ENCODE results near the gene ARFRP1. TPM values are rescaled to one million over a fixed set of nuclear protein-coding genes. Genes with fewer than 3 reads are reported as not detected.

The ARFRP1 gene, protein sequence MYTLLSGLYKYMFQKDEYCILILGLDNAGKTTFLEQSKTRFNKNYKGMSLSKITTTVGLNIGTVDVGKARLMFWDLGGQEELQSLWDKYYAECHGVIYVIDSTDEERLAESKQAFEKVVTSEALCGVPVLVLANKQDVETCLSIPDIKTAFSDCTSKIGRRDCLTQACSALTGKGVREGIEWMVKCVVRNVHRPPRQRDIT
- total RNA-seq = 23.0 and 23.5 TPM in 2 replicates

DNA sequence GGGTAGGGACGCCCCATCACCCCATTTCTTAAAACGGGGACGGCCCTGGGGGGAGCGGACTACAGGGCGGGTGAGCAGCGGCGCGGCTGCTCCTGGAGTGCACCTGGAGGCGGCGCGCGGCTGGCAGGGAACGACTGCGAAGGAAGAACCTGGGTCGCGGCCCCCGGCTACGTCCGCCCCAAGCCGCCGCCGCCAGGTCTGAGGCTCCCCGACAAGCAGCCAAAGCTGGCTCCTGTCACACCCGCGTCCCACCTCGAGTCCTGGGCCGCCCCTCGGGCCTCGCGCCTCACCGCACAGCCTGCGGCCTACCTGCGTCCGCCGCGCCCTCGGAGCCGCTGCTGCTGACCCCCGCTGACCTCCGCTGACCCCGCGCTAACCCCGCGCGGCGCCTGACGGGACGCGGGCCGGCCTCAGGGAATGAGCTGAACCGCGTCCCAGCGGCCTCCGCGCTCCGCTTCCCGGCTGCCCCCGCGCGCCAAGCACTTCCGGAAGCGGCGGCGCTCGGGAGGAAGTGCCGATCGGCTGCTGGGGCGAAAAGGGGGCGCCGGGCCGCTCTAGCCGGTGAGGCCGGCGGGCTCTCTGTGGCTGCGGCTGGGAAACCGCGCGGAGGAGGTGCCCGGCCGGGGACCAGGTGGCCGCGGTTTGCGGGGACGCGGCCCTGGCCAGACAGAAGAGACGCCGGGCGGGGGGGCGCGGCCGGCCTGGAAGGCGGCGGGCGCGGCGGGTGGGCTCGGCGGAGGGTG is at the start of gene ARFRP1, which contains the start of gene ZGPAT:
Gene ARFRP1 (minus strand): TSS at position 419 of the 743 bp plus-strand sequence. CDS start 885 bp downstream, outside the sequence.
Gene ZGPAT (plus strand): TSS at position 482 of the 743 bp plus-strand sequence. CDS start 542 bp downstream, outside the sequence.

DNA sequence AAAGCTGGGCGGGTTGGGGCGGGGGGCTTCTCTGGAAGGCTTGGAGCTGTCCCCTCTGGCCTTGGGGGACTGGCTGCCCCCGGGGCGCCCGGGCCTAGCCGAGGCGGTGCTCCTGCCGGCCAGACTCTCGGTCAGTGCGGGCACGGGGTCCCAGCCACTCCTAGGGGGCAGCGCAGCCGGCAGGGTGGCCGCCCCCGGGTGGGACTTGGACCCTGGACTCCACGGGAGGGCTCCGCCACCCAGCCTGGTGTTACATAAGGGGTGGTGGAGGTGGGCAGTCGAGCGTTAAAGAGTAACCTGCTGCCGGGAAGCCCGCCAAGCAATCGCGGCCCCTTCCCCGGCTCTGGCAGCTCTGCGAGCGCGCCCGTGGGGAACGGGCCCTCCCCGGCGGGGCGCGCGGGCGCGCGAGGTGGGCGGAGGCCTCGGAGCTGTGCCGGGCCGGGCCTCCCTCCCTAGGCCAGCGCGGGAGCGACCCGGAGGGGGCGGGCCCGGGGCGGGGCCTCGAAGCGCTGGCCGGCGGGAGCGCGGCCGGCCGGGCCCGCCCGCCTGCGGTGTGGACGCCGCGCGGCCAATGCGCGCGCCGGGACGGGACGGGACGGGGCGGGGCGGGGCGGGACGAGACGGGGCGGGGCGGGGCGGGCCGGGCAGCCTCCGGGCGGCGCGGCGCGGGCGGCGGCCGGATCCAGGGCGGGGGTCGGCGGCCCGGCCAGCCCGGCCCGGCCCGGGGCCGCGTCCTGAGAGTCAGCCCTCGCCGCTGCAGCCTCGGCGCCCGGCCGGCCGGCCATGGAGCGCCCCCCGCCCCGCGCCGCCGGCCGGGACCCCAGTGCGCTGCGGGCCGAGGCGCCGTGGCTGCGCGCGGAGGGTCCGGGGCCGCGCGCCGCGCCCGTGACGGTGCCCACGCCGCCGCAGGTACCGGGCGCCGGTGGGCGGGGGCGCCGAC is 31.6 kb upstream of the ARFRP1 start, which contains the start of gene SLC2A4RG:
Gene SLC2A4RG (plus strand): TSS at position 647 of the 940 bp plus-strand sequence. CDS start 137 bp downstream, at position 784.

DNA sequence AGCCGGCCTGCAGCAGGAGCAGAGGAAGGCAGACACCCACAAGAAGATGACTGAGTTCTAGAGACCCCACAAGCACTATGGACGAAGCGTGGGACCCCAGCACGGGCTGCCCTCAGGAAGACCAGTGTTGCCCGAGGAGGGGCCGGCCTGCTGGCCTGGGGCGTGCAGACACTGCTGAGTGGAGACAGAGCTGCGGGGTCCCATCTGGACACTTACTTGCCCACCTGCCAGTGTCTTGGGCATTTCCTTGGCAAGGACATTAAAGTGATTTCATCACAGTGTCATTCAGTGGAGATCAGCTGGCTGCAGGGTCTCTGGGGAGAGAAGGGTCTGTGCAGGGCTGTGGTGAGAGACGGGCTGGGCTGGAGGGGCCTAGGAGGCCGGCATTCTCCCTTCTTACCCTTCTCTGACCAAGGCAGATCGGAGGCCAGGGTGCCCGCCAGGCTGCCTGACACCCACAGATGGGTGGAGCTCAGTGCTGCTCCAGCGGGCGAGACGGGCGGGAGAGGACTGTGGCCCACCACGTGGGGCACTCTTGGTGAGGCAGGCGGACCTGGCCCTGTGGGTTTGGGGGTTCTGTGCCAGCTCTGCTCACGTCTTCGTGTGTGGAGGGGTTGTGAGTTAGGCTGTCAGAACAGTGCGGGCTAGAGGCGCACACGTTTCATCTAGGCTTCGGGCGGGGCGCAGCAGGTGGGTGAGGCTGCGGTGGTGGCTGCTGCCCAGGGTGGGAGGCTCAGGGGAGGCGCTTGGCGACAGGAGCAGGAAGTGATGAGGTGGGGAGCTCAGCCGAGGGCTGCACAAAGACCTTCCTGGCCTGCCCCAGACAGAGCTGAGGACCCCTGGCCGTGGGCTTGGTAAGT is 28.3 kb upstream of the ARFRP1 start, which contains the start of gene LIME1:
Gene LIME1 (plus strand): TSS at position 806 of the 860 bp plus-strand sequence. CDS start 886 bp downstream, outside the sequence.

DNA sequence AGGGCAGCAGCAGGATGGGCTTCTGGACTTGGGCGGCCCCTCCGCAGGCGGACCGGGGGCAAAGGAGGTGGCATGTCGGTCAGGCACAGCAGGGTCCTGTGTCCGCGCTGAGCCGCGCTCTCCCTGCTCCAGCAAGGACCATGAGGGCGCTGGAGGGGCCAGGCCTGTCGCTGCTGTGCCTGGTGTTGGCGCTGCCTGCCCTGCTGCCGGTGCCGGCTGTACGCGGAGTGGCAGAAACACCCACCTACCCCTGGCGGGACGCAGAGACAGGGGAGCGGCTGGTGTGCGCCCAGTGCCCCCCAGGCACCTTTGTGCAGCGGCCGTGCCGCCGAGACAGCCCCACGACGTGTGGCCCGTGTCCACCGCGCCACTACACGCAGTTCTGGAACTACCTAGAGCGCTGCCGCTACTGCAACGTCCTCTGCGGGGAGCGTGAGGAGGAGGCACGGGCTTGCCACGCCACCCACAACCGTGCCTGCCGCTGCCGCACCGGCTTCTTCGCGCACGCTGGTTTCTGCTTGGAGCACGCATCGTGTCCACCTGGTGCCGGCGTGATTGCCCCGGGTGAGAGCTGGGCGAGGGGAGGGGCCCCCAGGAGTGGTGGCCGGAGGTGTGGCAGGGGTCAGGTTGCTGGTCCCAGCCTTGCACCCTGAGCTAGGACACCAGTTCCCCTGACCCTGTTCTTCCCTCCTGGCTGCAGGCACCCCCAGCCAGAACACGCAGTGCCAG is 11.0 kb downstream of the ARFRP1 start, which contains the start of gene TNFRSF6B:
Gene TNFRSF6B (plus strand): TSS at position 25 of the 729 bp plus-strand sequence. CDS start 116 bp downstream, at position 141.

DNA sequence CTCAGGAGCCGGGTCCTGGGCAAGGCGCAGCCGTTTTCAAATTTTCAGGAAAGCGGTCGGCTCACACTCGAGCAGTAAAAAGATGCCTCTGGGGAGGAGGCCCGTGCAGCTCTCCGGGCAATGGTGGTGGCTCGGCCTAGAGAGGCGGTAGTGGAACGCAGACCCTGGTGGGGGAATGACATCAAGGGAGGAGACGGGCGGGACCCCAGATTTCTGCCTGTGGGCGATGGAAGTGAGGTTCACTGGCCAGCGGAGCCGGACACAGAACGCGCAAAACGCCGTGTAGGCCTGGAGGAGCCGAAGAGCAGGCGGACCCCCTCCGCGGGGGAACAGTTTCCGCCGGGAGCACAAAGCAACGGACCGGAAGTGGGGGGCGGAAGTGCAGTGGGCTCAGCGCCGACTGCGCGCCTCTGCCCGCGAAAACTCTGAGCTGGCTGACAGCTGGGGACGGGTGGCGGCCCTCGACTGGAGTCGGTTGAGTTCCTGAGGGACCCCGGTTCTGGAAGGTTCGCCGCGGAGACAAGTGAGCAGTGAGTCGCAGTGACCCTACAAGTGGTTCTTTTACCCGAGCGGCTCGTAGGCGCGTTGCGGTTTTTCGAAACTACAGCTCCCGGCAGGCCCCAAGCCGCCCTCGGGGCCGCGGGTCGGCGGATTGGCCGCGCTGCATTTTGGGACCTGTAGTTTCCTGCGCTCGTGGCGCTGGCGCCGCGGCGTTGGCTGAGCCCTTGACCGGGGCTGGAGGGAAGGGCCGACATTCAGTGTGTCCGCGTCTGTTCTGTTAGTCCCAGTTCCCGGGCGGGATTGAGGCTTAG is 49.6 kb downstream of the ARFRP1 start, which contains the start of gene RTEL1:
Gene RTEL1 (plus strand): TSS at position 376 of the 812 bp plus-strand sequence. CDS start 1,091 bp downstream, outside the sequence.

DNA sequence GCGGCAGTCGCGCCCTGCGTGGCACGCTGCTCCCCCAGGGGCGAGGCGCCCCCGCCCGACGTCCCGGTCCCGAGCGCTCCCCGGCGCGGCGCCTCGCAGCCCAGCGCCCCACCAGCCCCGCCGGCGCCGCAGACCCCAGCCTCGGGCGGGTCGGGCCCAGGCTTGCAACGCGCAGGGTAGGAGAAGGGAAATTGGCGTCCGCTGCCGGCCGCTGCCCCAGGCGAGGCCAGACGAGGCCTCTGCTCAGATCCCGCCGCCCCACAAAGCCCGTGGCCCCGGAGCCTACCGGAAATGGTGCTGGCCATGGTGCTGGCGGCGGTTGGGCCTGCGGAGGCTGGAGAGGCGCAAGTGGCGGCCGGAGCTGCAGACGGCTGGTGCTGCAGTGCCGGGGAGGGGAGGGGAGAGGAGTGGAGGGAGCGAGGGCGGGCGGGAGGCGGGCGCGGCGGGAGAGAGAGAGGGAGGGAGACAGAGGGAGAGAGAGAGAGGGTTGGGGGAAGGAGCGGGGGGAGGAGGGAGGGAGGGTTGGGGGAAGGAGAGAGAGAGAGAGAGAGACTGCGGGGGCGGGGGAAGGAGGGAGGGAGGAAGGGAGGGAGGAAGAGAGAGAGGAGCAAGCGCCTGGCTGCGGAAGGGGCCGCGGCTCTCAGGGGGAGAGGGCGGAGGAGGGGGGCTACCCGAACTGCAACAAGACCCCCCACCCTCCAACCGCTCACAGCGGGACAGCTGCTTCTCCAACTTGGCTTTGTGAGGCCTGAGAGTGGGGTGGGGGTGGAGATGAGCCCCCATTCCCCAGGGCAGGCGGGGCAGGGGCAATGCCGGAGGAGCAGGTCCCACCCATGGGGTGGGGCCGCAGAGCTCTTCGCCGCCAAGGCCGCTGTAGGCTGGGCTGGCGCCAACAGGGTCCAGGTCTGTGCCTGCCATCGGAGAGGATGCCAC is 54.5 kb downstream of the ARFRP1 start, which contains the start of gene STMN3:
Gene STMN3 (minus strand): TSS at position 384 of the 933 bp plus-strand sequence. CDS start 79 bp downstream, at position 305.

Small RNAs within 50 kb of the gene (small RNA-seq; reads per million reads assigned to genes)
- gene LIME1 (not detected), gene TNFRSF6B (not detected)

Other genes starting within 250 kb of the ARFRP1 start
- gene KCNQ2, start 235.3 kb downstream of the ARFRP1 start, total RNA-seq = under 0.01 TPM in 1 of 2 replicates, not detected in the other
- 0.13 TPM in 1 of 2 replicates, not detected in the other for gene EEF1A2, start 208.9 kb downstream of the ARFRP1 start, total RNA-seq
- gene PPDPF, start 187.2 kb downstream of the ARFRP1 start, total RNA-seq = 114 and 116 TPM in 2 replicates
- 0.11 and 0.13 TPM in 2 replicates for gene PTK6, start 170.6 kb downstream of the ARFRP1 start, total RNA-seq
- gene SRMS, start 160.2 kb downstream of the ARFRP1 start, total RNA-seq = not detected in 2 replicates
- gene FNDC11, start 153.8 kb downstream of the ARFRP1 start, total RNA-seq = 0.22 and 0.26 TPM in 2 replicates
- 23.5 and 30.4 TPM in 2 replicates for gene HELZ2, start 133.7 kb downstream of the ARFRP1 start, total RNA-seq
- 8.6 and 9.0 TPM in 2 replicates for gene GMEB2, start 80.9 kb downstream of the ARFRP1 start, total RNA-seq
- gene STMN3, start 54.6 kb downstream of the ARFRP1 start, total RNA-seq = 9.8 and 11.6 TPM in 2 replicates
- 11.0 and 12.2 TPM in 2 replicates for gene RTEL1, start 49.7 kb downstream of the ARFRP1 start, total RNA-seq
- 2.9 and 5.4 TPM in 2 replicates for gene TNFRSF6B, start 11.3 kb downstream of the ARFRP1 start, total RNA-seq
- gene ZGPAT, start 63 bp upstream of the ARFRP1 start, total RNA-seq = 14.5 and 15.0 TPM in 2 replicates
- 1.3 and 1.6 TPM in 2 replicates for gene LIME1, start 28.7 kb upstream of the ARFRP1 start, total RNA-seq
- 33.6 and 34.5 TPM in 2 replicates for gene SLC2A4RG, start 31.8 kb upstream of the ARFRP1 start, total RNA-seq
- 3.5 and 4.4 TPM in 2 replicates for gene ZBTB46, start 123.3 kb upstream of the ARFRP1 start, total RNA-seq
- not detected in 2 replicates for gene ABHD16B, start 153.5 kb upstream of the ARFRP1 start, total RNA-seq
- gene TPD52L2, start 157.3 kb upstream of the ARFRP1 start, total RNA-seq = 154 and 159 TPM in 2 replicates
- gene DNAJC5, start 187.2 kb upstream of the ARFRP1 start, total RNA-seq = 41.2 and 41.3 TPM in 2 replicates
- 9.2 and 11.8 TPM in 2 replicates for gene UCKL1, start 248.4 kb upstream of the ARFRP1 start, total RNA-seq